HG03045 (cell line): ENCODE data around the gene UMAD1.
"Not testable (repeated sequence)": the region's sequence is repeated elsewhere in the genome, so short reads cannot be mapped to it uniquely, and the experiment has no call there.

Experiments
- ATAC-seq: cut with Tn5 transposase; IDR thresholded peaks from one replicate; pipeline ENCODE4 v1.9.1; 2021; ENCODE audit warnings: mild to moderate bottlenecking, moderate library complexity; ENCODE audit not compliant: unreplicated experiment

UMAD1 gene

DNA sequence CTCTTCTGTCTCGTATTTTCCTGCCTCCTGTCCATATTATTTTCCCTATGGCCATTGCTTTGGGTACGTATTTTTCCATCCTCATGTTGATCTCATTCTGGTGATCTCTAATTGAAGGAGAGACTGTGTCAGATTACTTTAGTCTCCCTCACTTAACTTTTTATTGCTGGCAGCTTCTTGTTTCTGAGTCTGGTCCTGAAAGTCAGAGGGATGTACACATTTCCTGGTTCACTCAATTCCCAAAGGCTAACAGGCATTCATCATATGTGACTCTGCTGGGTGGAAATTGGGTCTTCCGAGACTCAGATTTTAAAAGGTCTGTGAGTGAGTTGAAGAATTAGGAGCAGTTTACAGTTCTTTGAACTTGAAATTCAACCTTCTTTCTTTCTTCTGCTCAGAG, 10.9 kb downstream of the UMAD1 start:
- no peak for ATAC-seq

DNA sequence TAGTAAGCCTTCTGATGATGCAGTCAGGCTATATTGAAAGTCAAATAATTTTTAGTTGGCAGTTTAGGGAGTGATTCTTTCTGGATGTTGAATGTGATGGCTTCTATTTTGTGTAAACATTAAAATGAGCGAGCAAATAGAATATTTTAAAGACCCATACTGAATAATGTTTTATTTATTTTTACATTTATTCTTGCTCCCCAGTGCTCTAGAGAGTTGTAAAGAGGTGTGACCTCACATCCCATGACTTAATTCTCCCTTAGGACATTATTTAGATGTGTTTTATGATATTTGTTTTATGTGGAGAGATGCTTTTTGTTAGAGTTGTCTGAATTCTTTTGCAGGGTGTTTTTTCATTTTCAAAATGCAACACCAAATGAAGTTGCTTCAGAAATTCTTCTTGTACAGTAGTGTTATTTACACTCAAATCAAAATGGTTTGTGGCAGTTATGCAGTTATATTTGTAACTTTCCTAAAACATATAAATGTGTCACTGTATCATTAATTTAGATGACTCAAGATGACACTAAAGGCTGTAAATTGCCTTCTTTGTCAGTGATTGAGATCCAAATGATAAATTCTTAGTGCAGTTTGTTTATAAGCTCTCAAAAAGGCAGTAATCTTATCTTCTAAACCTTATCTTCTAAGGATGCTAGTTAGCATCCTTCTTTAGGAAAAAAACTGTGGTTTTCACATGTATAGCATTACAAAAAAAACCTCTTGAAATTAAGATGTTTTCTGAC, 12.4 kb downstream of the UMAD1 start:
- no peak for ATAC-seq

DNA sequence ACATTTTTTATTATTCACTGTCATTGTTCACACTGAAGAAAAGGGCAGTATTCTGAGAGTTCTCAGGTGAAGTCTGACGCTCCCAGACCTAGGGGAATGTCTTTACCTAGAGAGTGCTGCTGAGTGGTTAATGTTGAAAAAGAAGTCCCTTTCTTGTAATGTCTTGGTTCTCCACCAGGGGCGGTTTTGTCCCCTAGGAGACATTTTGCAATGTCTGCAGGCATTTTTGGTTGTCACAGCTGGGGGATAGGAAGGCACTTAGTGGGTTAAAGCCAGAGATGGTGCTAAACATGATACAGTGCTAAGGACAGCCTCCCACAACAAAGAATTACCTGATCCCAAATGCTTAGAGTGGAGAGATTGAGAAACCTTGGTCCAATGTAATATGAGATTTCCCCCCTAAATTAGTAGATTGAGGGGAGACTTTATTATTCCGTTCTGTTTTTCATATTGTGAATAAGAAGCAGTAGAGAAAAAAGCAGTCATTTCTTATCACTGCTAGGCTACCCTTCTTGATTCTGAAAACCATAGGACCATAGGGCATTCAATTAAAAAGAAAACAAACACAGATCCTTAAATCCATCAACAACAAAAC, 13.1 kb downstream of the UMAD1 start:
- ATAC-seq: no peak

DNA sequence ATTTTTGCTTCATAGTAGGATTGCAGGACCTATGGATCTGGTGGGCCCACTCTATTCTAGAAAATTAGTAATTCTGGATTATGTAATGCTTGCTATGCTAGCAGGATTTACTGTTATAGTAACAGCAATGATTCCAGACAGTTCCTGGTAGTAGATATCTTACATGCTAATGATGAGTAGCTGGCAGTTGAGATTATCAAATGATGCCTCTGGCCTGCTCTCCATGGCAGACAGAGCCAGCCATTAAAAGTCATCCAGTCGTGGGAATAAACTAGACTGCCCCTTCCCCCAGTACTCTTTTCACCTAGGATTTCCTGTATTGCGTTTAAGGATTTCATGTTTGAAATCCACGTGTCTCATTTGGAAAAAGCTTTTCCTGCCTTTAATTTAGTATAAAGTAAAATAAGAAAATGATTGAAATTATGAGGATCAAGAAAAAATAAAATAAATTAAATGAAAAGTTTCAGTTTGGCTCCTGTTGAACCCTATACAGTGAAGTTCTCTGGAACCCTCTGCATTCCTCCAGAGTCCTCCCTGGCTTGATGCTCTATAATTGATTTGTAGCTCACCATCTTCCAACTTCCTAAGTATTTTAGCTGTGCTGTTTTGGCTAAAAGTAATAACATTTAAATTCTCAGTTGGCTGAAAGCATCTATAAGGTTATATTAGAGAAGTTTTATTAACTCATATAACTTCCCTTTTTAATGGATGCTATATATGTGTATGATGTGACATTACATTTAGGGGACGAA, 14.6 kb downstream of the UMAD1 start:
- ATAC-seq: no peak

DNA sequence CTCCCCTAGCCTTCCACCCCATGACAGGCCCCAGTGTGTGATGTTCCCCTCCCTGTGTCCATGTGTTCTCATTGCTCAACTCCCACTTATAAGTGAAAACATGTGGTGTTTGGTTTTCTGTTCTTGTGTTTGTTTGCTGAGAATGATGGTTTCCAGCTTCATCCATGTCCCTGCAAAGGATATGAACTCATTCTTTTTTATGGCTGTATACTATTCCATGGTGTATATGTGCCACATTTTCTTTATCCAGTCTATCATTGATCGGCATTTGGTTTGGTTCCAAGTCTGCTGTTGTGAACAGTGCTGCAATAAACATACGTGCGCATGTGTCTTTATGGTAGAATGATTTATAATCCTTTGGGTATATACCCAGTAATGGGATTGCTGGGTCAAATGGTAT, 15.9 kb downstream of the UMAD1 start:
- not testable (repeated sequence) for ATAC-seq

DNA sequence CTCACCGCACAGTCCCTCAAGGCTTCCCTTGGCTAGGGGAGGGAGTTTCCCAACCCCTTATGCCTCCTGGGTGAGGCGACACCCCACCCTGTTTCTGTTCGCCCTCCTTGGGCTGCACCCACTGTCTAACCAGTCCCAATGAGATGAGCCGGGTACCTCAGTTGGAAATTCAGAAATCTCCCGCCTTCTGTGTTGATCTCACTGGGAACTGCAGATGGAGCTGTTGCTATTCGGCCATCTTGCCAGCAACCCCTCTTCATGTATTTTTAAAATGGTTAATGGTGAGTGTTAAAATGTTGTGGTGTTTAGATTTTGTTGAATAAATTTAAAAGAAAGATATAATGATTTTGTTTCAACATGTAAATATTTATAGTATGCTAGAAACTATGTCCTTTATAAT, 22.0 kb downstream of the UMAD1 start:
- no peak for ATAC-seq

DNA sequence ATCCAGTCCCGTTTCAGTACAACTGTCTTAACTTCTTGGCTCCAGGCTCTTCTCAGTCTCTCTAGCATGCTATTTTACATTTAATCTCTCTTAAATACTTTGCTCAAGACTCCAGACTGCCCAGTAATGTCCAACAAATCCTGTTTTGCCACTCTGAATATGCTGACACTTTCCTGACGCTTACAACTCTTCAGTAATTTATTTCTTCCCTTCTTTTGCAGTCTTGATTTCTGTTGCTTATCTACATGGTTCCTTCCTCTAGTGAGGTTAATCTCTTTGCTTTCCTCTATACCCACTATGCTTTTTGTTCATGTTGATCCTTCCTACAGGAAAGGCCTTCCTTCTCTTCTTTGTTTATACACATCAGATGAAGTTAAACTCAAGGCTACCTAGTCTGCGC, 23.7 kb downstream of the UMAD1 start:
- no peak for ATAC-seq

DNA sequence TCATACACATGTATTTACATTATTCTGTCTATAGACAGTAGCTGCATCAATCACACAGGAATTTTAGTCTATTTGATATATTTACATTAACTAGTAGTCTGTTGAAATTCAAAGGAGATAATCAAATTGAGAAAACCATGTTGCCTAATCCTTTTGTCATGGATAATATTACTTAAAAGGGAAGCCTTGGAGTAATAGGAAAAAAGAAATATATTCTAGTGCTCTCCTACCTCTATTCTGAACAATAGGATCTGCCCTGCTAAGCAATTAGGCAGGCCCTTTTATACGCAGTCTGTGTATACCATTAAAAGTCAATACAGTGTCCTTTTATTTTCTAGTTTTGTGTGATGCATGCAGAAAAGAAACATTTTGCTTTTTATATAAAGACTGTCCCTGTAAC, 24.5 kb downstream of the UMAD1 start:
- ATAC-seq: no peak

DNA sequence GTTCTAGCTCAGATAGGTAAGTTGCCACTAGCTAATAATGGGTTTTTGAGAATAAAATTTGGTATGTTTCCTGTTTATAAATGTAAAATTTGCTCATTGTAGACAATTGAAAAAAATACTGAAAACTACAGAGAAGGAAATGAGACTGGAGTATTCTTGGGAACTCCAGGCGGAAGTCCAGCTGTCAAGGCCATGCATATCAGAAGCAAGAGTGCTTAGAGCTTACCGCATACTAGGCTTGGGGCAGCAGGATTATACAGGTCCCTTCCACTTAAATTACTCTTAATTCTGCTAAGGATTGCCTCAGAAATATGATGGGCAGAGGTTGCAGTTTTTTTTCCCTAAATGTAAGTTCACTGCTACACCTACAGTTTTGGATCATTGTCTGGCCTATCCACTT, 26.6 kb downstream of the UMAD1 start:
- ATAC-seq: no peak

DNA sequence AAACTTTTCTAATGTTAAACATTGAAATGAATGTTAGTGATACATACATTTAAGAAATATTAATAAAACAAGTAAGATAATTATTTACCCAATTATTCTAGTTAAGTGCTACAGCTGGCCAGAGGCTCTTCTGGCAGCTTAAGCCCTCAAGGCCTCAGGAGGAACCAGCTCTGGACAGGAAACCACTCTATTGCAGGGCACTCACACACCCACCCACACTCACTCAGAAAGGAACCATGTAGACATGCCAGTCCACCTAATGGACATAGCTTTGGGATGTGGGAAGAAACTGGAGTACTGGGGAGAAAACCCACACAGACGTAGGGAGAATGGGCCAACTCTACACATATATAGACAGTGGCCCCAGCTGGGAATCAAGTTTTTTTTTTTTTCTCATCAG, 28.2 kb downstream of the UMAD1 start:
- ATAC-seq: no peak

DNA sequence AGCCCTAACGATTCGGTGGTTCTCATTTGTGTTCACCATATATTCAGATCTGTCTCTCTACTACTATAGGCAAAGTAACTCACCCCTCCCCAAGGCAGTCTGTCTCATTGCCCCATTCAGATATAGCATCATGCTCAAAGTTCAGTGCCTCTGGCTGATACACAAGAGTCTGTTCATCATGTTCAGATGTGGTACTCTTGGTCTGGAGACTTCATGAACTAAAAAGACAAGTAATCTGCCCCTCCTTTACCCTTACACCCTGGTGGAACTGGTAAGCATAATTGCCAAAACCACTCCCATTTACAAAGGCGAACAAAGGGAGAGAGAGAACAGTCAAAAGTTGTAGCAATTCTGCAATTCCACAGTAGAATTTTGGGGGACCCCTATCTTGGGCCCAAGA, 29.9 kb downstream of the UMAD1 start:
- no peak for ATAC-seq

DNA sequence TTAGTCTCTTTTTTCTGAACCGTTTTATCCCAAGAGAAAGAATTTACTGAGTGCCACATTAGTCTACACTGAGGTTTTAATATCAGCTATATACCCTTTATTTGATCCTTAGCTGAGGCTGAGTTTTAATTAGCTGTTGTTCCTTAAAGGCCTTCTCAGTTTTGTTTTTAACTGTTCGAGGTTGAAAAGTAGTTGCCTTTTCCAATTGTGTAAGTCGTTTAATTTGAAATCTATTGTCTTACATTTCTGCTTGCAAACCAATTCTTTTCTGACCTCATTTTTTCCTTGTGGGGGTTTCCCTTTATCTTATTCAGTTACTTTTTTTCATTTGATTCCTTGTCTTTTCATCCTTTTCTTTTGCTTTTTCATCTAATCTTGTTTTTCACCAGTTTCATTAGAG, 30.8 kb downstream of the UMAD1 start:
- no peak for ATAC-seq

DNA sequence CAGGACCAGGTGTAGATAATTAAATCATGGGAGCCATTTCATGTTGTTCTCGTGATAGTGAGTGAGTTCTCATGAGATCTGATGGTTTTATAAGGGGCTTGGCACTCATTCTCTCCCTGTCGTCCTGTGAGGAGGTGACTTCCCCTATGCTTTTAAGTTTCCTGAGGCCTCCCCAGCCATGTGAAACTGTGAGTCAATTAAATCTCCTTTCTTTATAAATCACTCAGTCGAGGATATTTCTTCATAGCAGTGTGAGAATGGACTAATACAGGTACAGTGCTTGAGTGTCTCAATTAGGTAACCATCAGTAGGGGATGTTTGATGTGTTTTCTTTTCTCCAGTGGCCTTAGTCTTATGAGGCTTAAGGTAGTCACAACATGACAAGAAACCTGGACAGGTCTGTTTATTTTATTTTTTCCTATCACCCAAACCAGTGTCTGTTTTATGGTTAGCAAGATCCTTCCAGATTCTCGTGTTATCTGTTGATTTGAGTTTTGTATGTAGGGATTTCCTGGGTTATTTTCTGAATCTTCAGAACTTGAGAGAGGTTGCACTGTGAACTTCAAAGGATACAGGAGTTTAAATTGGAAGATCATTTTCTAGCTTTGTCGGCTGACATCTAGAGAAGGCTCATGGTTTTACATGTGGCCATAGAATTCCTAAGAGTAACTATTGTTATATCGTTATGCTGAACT, 32.1 kb downstream of the UMAD1 start:
- ATAC-seq: no peak

DNA sequence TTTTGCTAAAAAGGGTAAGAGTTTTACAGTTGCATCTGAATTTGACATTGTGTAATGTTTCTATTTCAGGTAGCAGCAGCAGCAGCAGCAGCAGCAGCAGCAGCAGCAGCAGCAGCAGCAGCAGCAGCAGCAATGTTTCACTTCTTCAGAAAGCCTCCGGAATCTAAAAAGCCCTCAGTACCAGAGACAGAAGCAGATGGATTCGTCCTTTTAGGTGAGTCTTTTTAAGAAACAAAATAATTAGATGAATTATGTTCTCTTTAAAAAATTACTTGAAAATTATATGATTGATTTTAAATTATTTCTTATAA, 32.6 kb downstream of the UMAD1 start:
- ATAC-seq: no peak

DNA sequence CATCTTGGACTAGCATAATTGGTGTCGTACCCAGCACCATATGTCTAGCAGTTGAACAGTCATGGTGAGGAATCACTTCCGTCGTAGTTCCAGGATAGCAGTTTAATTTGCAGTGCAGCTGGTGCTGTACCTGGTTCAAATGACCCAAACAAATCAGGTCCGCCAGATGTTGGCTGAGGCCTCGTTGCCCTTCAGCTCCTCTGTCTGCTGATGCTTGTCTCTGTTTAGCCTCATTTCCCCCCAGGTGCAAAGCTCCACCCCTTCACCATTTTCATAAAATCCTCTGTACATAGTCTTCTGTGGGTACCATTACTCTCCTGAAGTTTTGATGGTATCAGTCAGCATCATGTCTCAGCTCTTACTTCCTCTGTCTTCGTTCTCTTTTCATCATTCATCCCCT, 35.1 kb downstream of the UMAD1 start:
- no peak for ATAC-seq

DNA sequence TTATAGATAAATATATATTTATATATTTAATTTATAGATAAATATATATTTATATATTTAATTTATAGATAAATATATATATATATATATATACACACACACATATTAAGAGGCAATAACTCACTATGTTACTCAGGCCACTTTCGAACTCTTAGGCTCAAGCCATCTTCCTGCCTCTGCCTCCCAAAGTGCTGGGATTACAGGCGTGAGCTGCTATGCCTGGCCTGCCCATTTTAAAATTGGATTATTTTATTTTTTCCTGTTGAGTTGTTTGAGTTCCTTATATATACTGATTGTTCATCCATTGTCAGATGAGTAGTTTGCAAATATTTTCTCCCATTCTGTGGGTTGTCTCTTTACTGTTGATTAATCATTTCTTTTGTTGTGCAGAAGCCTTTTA, 39.1 kb downstream of the UMAD1 start:
- not testable (repeated sequence) for ATAC-seq

DNA sequence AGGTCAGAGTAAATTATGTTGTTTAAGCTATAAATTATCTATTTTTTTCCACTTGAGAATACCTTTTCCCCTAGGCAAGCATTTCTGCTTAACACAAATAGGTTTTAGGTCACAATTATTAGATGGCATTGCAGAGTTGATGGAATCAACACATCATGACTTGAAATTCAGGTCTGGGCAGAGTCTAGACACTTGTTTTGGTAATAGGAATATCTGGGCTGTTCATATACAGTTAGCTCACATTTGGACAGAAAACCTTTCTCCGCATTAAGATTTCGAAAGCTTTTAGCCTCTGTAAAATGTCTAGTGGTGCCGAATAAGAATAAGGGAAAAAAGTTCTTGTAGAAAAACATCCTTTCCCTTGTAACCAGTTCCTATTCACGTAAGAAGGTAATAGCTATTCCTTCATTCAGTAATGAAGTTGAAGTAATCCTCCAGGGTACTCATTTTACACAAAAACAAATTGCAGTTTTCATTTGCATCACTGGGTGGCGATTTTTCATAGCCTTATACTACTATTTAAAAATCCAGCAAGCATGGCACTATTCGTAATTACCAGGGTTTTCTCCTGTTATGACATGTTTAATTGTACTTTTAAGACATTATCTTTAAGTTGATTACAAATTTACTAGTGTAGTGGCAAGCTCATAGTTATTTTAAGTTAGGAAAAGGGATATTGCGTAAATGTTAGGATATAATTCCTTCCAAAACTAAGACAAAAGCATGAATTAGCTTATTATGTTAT, 40.8 kb downstream of the UMAD1 start:
- ATAC-seq: no peak

DNA sequence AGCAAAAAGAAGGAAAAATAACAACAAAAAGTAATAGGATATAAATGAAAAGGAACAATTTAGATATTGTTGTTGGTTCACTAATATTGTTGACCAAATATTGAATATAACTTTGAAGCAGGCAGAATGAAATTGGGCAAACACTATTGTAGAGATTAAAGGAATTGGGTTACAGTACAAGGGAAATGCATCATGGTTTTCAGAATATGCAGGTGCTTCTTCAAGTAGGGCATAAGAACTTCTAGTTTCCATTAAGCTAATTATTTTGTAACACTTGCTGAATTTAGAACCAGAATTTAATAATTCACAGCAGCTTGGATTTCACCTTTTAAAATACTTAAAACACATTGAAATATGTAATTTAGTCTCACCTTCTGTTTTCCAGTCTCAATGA, 41.4 kb downstream of the UMAD1 start:
- no peak for ATAC-seq

DNA sequence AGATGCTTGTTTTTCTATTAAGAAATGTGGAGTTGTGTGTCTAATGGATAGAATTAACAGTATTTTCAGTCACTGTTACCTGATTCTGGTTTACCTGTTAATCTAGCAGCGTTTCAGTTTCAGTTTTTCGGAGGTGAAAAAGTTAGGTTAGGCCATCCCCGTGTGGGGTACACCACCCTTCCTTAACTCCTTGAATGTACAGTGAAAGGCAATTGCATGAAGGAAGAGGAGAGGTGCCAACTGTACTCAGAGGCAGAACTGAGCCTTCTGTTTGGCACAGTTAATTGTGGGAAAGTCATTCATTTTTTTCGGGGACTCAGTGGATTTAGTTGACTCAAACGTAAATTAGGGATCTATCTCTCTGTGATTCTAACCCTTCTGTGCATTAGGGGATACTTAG, 42.3 kb downstream of the UMAD1 start:
- ATAC-seq: no peak

DNA sequence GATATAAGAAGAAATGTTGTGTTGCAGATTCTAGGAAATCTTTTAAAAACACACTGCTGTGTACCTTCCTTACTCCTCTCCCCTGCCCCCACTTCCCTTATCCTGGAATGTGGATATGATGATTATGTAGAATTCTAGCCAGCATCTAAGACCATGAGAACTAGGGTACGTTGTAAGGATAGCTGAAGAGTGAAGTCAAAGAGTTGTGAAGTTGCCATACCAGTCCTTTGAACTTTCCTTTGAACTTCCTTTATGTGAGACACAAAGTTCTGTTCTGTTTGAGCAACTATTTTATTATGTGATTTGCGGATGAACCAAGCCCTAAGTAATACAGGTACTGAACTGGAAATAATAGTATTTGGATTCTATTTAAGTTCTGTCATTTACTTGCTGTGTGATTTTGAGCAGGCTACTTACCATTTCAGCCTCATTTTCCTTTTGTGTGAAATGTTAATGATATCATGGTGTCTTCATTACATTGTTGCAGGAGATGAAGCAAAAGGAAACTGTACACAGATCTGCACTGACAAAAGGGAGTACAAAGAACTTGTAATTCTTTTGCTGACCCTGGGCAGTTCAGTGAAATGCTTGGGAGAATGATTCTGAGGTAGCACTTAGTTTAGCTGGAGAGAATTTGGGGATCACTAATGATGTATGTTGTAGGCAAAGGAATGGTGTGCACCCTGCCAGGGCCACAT, 46.4 kb downstream of the UMAD1 start:
- ATAC-seq: no peak

DNA sequence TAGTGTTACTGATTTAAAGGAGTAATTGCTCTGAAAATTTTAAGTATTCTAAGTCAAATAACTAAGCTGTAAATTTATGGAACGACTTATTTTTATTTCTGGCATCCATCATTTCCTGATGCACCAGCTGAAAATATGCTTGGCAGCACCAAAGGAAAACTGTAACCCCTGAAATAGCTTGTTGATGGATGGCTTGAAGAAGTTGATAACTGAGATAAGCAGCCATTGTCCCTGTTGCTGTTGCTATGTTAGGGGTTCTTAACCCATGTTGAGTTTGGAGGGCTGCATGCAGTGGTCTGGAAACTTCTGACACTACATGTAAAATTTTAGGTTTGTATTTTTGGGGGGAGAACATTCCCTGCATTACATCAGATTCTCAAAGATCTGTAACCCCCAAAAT, 47.2 kb downstream of the UMAD1 start:
- no peak for ATAC-seq
